CD14-positive monocyte (primary cell): ENCODE measurements around the gene SLC25A21. TPM values are rescaled to one million over a fixed set of nuclear protein-coding genes. Genes with fewer than 3 reads are reported as not detected.

Source experiments
- DNase-seq, 3 donors: peaks; one replicate each; pipeline ENCODE4 v3.0.0-alpha.2; 2011 to 2022
- H2AFZ ChIP-seq: 2 replicates; pipeline ENCODE4 v1.6.0; 2012; ENCODE audit warnings: mild to moderate bottlenecking, low read depth, low read length, inconsistent platforms; ENCODE audit not compliant: insufficient read depth, poor library complexity, severe bottlenecking
- H3K27ac ChIP-seq, 2 donors: 1 replicate in 1 of 2; 2 replicates in 1 of 2; pipeline ENCODE4 v1.5.1; 2012 to 2013; ENCODE audit warnings: low read length in 2 of 2, control low read depth in 1 of 2, inconsistent platforms in 1 of 2, low read depth in 1 of 2, mild to moderate bottlenecking in 1 of 2
- H3K27me3 ChIP-seq, 2 donors: one replicate each; pipeline versions ENCODE4 v1.6.0 to v1.6.1; 2011 to 2013; ENCODE audit warnings: low read length in 2 of 2; ENCODE audit not compliant: control insufficient read depth in 2 of 2, insufficient read depth in 2 of 2
- H3K36me3 ChIP-seq, 2 donors: replicated peaks in 1 of 2; 1 replicate in 1 of 2; 2 replicates in 1 of 2; pipeline versions ENCODE4 v1.5.1 to v1.6.1; 2012 to 2013; ENCODE audit warnings: low read length in 2 of 2, control low read depth in 1 of 2, inconsistent platforms in 1 of 2, mild to moderate bottlenecking in 1 of 2; ENCODE audit not compliant: insufficient read depth in 2 of 2, control insufficient read depth in 1 of 2
- H3K4me1 ChIP-seq, 2 donors: 1 replicate in 1 of 2; 2 replicates in 1 of 2; pipeline versions ENCODE4 v1.5.1 to v1.6.1; 2012 to 2013; ENCODE audit warnings: low read length in 2 of 2, control low read depth in 1 of 2, inconsistent platforms in 1 of 2, mild to moderate bottlenecking in 1 of 2, moderate library complexity in 1 of 2; ENCODE audit not compliant: insufficient read depth in 2 of 2, control insufficient read depth in 1 of 2
- H3K4me2 ChIP-seq: replicated peaks from 2 replicates; pipeline ENCODE3; 2012; ENCODE audit warnings: low read length, moderate library complexity, mild to moderate bottlenecking; ENCODE audit not compliant: poor library complexity, severe bottlenecking; ENCODE audit errors: extremely low read depth
- H3K4me3 ChIP-seq, 3 experiments: fragments of 200-600 bp in 1 of 3; sonication (generic) in 1 of 3; replicated peaks in 1 of 3; 1 replicate in 2 of 3; 2 replicates in 1 of 3; pipeline ENCODE4 v1.5.1; 2011 to 2013; ENCODE audit warnings: low read length in 3 of 3, mild to moderate bottlenecking in 3 of 3, control low read depth in 2 of 3, low read depth in 2 of 3, inconsistent platforms in 1 of 3, moderate library complexity in 1 of 3
- H3K79me2 ChIP-seq: 2 replicates; pipeline ENCODE4 v1.6.0; 2012; ENCODE audit warnings: mild to moderate bottlenecking, control low read depth, inconsistent platforms, low read length, moderate library complexity; ENCODE audit not compliant: insufficient read depth
- H3K9ac ChIP-seq: 2 replicates; pipeline ENCODE4 v1.6.0; 2017; ENCODE audit warnings: low read length, mild to moderate bottlenecking; ENCODE audit not compliant: insufficient read depth, poor library complexity, severe bottlenecking
- H3K9me3 ChIP-seq, 2 donors: replicated peaks in 1 of 2; 1 replicate in 1 of 2; 2 replicates in 1 of 2; pipeline versions ENCODE4 v1.5.1 to v1.6.1; 2012 to 2013; ENCODE audit warnings: low read length in 2 of 2, control low read depth in 1 of 2; ENCODE audit not compliant: control insufficient read depth in 1 of 2, insufficient read depth in 1 of 2
- H4K20me1 ChIP-seq: 2 replicates; pipeline ENCODE4 v1.6.0; 2012; ENCODE audit warnings: mild to moderate bottlenecking, low read length, control low read depth, moderate library complexity; ENCODE audit not compliant: insufficient read depth
- H3K27ac Mint-ChIP-seq, 7 donors: one replicate each; pipeline ENCODE4 v1.8.0; 2020; ENCODE audit warnings: mild to moderate bottlenecking in 7 of 7, mixed read lengths in 7 of 7, moderate library complexity in 6 of 7, inconsistent platforms in 2 of 7
- H3K27me3 Mint-ChIP-seq, 3 donors: one replicate each; pipeline ENCODE4 v1.8.0; 2021 to 2022; ENCODE audit warnings: low read depth in 3 of 3, mild to moderate bottlenecking in 3 of 3, mixed read lengths in 3 of 3, moderate library complexity in 3 of 3, inconsistent platforms in 1 of 3
- H3K36me3 Mint-ChIP-seq, 2 donors: one replicate each; pipeline ENCODE4 v1.8.0; 2020; ENCODE audit warnings: mixed read lengths in 2 of 2, inconsistent platforms in 1 of 2, mild to moderate bottlenecking in 1 of 2
- H3K4me1 Mint-ChIP-seq: one replicate; pipeline ENCODE4 v1.8.0; 2020; ENCODE audit warnings: mild to moderate bottlenecking, mixed read lengths
- H3K4me3 Mint-ChIP-seq, 2 donors: one replicate each; pipeline ENCODE4 v1.8.0; 2020; ENCODE audit warnings: mild to moderate bottlenecking in 2 of 2, mixed read lengths in 2 of 2, moderate library complexity in 1 of 2
- H3K9me3 Mint-ChIP-seq, 7 donors: one replicate each; pipeline ENCODE4 v1.8.0; 2020 to 2022; ENCODE audit warnings: mixed read lengths in 7 of 7, mild to moderate bottlenecking in 6 of 7, moderate library complexity in 6 of 7, inconsistent platforms in 2 of 7
- WGBS: methylation state at CpG from one replicate; pipeline ENCODE4 v1.1.5; 2013; ENCODE audit warnings: missing lambda C conversion rate; ENCODE audit not compliant: insufficient coverage; 5-methylcytosine and 5-hydroxymethylcytosine counted together
- intact Hi-C, 2 donors: fragments of 100-400 bp; cut with micrococcal nuclease; formaldehyde crosslinking; loops; one replicate each; pipeline versions ENCODE4 v1.15.0 to v1.15.1; 2023
- polyA plus RNA-seq, 3 donors: library from polyadenylated mRNA; depleted of rRNA in 1 of 3; unstranded in 2 of 3; stranded (reverse) in 1 of 3; fragments of 300-500 nt in 2 of 3; fragments of >200 nt in 1 of 3; fragmentation: Illumina TruSeq in 2 of 3; gene quantifications; 1 replicate in 2 of 3; 2 replicates in 1 of 3; pipeline ENCODE4 v1.2.3, GENCODE V29; 2012 to 2021
- TF ChIP-seq, protein P1 (sequence below): fragments of 200-600 bp; IDR thresholded peaks from one replicate; pipeline ENCODE4 v1.8.0; 2022; ENCODE audit warnings: antibody characterized with exemption, mild to moderate bottlenecking

SLC25A21 gene
- polyA plus RNA-seq, 3 donors = not detected

DNA sequence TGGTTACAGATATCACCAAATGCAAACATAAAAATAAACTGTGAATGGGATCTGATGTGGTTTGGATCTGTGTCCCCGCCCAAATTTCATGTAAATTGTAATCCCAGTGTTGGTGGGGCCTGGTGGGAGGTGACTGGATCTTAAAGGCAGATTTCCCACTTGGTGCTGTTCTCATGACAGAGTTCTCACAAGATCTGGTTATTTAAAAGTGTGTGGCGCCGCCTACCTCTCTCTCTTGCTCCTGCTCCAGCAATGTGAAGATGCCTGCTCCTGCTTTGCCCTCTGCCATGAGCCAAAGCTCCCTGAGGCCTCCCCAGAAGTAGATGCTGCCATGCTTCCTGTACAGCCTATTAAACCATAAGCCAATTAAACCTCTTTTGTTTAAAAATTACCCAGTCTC is 47.8 kb downstream of the SLC25A21 start:
- intact Hi-C loops = no loop called here
- Mint-ChIP-seq H3K9me3 (peaks cover 0 to 4% (median 1%) of the 10 kb centered on the region in 7 donors), H3K36me3 (no peaks in the 10 kb centered on the region), H3K4me1 (no peaks in the 10 kb centered on the region), H3K27me3 (peaks cover 0 to 5% (median 2%) of the 10 kb centered on the region in 3 donors), H3K27ac (no peak overlapping the region), H3K4me3 (no peak overlapping the region)
- 83% methylated on average over 1 of the region's 3 CpGs for WGBS
- Histone ChIP-seq H3K4me2 (no peak overlapping the region), H3K27ac (no peak overlapping the region), H3K79me2 (no peaks in the 10 kb centered on the region), H3K9me3 (no peaks in the 10 kb centered on the region), H4K20me1 (no peaks in the 10 kb centered on the region), H3K9ac (no peak overlapping the region), H3K27me3 (no peaks in the 10 kb centered on the region), H2AFZ (no peak overlapping the region), H3K4me1 (no peaks in the 10 kb centered on the region), H3K36me3 (no peaks in the 10 kb centered on the region), H3K4me3 (no peak overlapping the region)
- DNase-seq = no peak
- TF ChIP-seq, protein P1, sequence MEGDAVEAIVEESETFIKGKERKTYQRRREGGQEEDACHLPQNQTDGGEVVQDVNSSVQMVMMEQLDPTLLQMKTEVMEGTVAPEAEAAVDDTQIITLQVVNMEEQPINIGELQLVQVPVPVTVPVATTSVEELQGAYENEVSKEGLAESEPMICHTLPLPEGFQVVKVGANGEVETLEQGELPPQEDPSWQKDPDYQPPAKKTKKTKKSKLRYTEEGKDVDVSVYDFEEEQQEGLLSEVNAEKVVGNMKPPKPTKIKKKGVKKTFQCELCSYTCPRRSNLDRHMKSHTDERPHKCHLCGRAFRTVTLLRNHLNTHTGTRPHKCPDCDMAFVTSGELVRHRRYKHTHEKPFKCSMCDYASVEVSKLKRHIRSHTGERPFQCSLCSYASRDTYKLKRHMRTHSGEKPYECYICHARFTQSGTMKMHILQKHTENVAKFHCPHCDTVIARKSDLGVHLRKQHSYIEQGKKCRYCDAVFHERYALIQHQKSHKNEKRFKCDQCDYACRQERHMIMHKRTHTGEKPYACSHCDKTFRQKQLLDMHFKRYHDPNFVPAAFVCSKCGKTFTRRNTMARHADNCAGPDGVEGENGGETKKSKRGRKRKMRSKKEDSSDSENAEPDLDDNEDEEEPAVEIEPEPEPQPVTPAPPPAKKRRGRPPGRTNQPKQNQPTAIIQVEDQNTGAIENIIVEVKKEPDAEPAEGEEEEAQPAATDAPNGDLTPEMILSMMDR = no peak

DNA sequence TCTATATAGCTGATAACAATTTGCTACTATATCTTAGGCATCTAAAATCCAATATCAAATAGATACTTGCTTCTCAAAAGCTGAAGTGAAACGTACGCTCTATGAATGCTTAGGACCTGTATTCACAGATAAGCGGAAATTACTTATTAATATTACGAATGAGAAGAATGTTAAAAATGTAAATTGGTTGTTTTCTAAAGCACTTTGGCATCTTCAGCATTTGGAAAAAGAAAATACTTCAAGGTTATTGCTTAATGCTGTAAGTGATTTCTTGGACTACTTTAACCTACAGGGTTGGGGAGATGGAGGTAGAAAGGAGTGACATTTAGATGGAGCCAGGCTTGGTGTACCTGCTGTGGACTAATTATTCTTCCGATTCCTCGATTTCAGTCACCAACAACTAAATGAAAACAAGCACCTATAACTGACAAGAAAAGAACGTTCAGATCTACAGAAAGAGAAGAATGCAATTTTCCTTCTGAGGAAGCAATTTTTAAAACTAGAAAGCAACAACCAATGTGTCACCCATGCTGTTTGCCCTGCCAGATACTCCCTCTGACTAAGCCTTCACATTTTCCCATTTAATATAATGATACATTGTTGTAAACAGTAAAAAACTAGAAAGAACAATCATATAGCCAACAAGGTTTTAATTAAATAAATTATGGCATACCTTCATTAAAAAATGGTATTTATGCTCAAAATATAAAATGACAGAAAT is 49.3 kb downstream of the SLC25A21 start:
- no peak overlapping the region for H3K4me3 Mint-ChIP-seq
- Histone ChIP-seq H3K27ac (no peak overlapping the region), H3K9ac (no peak overlapping the region), H3K27me3 (no peaks in the 10 kb centered on the region), H2AFZ (no peak overlapping the region), H3K79me2 (no peaks in the 10 kb centered on the region), H3K4me2 (no peak overlapping the region), H3K4me3 (no peak overlapping the region), H3K9me3 (peaks cover 0 to 2% of the 10 kb centered on the region in 2 donors), H4K20me1 (no peaks in the 10 kb centered on the region), H3K4me1 (no peaks in the 10 kb centered on the region), H3K36me3 (no peaks in the 10 kb centered on the region)
- intact Hi-C loops = no loop called here
- no peak overlapping the region for H3K27ac Mint-ChIP-seq
- no peaks in the 10 kb centered on the region for H3K36me3 Mint-ChIP-seq
- peaks cover 0 to 5% (median 2%) of the 10 kb centered on the region in 3 donors for H3K27me3 Mint-ChIP-seq
- DNase-seq = no peak
- TF ChIP-seq, protein P1 = no peak
- H3K9me3 Mint-ChIP-seq = peaks cover 0 to 15% (median 3%) of the 10 kb centered on the region in 7 donors
- no peaks in the 10 kb centered on the region for H3K4me1 Mint-ChIP-seq
- WGBS = no CpG with 5 or more reads among the region's 7 CpGs
